Myocyte (in vitro differentiated cells): ENCODE results near the gene OPA1. TPM values are rescaled to one million over a fixed set of nuclear protein-coding genes. Genes with fewer than 3 reads are reported as not detected.

Experiments used
- DNase-seq: peaks from one replicate; pipeline ENCODE4 v3.0.0-alpha.2; 2012; ENCODE audit warnings: low read depth
- total RNA-seq: library from RNA; depleted of rRNA; stranded (reverse); fragments of >200 nt; gene quantifications from 2 replicates; pipeline ENCODE4 v1.2.3, GENCODE V29; 2014

The OPA1 gene
- total RNA-seq, 1 donor from 2014 or later, result 76.0 TPM

DNA sequence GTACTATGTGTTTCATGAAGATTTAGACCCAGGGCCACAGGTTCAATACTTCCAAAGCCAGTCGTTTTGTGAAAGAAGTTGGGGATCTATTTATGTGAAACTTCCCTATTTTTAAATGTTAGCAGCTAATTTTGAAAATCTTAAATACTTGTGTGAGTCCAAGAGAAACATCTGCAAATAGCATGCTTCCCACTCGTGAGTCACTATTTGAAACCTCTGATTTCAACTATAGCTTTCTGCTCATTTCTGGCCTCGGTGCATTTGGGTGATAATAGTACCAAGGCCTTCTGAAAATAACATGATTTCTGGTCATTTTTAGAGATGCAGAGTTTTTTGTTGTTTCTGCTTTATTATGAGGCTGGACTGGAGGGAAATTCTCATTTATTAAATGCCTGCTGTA is 110.0 kb downstream of the OPA1 start:
- peak; percentile 7 for DNase-seq

DNA sequence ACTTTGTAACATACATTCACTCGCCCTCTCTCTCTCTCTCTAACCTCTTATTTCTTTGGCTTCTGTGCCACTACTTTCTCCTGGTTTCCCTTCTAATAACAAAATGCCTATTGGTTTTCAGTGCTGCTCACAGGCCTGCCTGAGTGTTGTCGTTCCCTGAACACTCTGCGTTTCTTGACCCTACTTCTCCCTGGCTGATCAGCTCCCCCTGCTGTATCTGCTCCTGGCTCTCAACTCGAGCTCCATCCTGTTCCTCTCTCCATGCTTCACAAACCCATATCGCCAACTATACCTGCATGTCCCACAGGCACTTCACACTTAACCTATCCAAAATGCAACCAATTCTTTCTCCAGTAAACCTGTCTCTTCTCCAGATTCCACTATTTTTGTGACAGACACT is 111.4 kb downstream of the OPA1 start:
- no peak for DNase-seq

DNA sequence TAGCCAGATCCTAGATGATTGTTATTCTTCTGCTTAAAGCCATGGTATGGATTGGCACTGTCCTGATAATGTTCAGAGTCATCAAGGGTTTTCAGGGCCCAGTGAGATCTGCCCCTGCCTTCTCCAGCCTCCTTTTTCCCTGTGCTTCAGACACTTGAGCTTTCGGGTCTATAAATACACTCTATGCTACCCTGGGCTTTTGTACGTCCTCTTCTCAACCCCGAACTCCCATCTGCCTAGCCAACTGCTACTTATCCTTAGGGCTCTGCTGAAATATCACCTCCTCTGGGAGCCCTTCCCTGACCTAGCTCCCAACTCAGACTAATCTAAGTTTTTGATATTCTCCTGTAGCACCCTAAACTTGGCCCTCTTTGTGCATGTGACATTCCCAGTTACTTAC is 115.3 kb downstream of the OPA1 start:
- DNase-seq, result peak; percentile 6

- no peak for DNase-seq
These were observed 117.5 kb downstream of the OPA1 start for GRCh38 chr3:193710286-193711165.

DNA sequence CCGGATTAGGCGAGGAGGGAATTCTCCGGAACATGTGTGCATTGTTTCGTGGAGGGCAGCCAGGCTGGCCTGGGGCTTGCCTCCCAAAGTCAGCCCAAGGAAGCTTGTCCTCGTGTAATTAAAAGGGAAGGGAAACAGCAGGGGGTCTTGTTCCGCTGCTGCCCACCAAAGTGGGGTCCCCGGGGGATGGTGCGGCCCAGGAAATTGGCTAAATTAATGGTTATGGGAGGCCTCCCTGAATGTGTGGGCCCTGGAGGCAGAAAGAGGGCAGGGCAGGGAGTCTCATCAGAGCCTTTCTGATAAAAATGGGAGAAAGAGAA is 118.1 kb downstream of the OPA1 start:
- DNase-seq, result no peak

DNA sequence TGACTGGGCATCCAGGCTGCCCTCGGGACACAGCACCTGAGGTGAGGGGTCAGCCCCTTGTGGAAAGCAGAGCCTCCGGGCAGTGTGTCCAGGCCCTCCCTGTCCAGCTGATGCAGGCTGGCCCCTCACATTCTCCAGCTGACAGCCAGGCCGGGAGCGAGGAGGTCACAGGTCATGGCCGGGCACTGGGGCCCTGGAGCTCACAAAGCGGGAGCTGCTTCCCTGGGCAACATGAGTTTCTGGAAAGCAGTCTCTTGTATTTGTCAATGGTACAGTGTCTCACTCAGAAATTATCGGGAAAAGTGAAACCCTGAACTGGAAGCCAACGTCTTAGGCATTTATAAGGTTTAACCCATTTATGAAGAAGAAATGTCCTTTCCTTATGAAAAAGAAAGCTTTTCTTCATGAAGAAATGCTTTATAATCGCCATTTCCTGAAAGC is 118.5 kb downstream of the OPA1 start:
- no peak for DNase-seq

DNA sequence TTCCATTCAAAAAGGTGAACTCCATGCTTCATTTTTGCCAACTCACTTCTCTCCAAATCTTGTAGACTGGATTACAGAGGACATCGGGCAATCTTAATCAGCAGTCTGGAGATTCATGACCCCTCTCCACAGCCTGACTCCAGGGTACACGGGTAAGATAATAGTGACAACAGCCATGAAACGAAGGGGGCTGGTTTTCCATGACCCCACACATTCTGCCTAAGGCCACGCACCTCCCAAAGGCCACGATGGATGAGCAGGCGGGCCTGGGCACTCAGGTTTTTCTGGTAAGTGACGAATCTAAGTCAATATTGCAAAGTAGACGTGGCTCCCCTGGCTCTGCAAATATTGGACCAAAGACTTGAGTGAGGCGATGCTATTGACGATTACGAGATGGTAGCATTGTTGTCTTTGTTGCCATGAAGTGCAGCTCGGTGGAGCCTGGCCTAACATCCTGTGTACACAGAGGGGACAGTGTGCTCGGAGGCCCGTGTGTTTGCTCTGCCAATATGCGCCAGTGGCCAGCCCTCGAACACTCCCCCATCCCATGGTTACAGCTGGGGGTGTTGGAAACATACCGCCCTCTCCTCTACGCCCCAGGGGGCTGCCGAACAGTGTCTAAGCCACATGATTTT is 119.1 kb downstream of the OPA1 start:
- DNase-seq, result no peak

GRCh38 chr3:193712938-193713337 is 119.9 kb downstream of the OPA1 start:
- DNase-seq, result no peak

GRCh38 chr3:193714523-193715137 is 121.6 kb downstream of the OPA1 start:
- DNase-seq, result no peak

DNA sequence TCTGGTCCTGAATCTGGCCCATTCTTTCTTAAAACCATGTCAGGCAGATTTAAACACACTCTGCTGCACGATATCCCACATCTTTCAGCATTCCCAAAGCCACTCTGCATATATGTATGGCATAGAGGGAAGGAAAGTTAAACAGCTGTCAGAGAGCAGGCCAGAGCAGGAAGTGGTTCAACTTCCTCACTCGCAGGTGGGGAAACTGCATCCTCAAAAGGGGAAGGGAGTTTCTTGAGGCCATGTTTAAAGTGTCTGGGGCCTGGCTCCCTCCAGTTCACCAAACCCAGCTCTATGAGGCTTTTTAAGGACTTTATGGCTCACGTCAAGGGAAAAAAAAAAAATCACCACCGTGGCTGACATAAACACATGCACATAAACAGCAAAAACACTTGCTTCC is 123.1 kb downstream of the OPA1 start:
- DNase-seq, result no peak

DNA sequence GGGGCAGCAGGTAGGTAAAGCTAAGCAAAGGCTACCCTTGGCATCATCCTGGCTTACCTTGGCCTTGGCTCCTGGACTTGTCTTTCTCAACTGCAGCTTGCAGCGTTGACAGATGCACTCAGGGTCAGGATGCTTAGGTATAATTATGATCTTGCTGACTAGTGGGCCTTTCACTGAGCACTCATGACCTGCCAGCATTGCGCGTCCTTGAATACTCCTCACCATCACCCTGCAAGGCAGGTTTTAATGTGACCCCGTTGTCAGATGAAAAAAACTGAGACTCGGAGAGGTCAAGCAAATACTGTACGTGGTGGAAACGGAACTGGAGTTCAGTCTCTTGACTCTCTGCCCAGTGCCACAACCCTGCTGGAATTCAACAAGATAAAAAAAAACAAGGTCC is 126.7 kb downstream of the OPA1 start:
- no peak for DNase-seq

GRCh38 chr3:193720169-193720568 is 127.2 kb downstream of the OPA1 start:
- no peak for DNase-seq

GRCh38 chr3:193722566-193722965 is 129.6 kb downstream of the OPA1 start:
- no peak for DNase-seq

GRCh38 chr3:193727089-193727488 is 134.1 kb downstream of the OPA1 start:
- no peak for DNase-seq

DNA sequence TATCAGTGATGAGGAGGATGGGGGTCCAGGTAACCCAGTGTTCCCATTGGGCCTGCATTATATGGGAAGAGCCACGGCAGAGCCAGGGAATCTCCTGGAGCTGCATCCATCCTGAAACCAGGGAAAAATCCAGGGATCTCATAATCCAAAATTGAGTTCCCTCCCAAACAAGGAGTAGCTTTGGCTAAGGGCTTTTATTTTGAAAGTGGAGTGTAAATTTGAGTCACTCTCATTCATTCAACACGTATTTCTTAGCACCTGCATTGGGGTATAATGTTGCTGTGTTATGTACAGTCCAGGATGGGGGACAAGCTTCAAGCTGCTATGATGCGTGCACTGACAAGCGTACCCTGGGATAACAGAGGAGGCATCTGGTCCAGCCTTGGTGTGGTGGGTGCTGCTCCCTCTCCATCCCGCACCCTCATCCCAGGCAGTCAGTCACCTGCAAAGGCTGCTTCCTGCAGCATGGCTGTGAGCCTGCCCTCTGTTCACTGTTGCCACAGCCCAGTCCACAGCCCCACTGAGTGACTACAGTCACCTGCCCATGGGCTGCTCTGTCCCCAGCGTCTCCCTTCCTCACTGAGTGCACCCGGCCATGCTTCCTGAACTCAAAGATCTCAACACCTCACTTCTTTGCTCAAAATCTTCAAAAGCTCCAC is 135.6 kb downstream of the OPA1 start:
- DNase-seq, result no peak

- no peak for DNase-seq
These were observed 136.1 kb downstream of the OPA1 start for GRCh38 chr3:193729088-193729465.

DNA sequence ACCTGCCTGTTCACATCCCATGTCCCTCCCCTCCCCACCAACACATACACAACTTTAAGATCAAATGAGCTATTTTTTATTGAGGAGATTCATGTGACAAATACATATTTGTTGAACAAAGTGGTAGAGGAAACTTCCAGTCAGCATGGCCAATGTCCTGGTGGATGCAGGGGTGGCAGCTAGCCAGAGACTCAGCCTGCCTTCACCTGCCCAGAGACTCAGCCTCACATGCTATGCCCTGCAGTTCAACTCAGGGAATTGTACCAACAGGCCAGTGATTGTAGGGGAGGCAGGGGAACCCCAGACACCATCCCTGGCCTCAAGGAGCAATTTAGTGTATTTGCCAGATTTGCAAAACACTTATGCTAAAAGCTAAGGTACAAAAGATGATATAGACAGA is 136.6 kb downstream of the OPA1 start:
- DNase-seq, result no peak

DNA sequence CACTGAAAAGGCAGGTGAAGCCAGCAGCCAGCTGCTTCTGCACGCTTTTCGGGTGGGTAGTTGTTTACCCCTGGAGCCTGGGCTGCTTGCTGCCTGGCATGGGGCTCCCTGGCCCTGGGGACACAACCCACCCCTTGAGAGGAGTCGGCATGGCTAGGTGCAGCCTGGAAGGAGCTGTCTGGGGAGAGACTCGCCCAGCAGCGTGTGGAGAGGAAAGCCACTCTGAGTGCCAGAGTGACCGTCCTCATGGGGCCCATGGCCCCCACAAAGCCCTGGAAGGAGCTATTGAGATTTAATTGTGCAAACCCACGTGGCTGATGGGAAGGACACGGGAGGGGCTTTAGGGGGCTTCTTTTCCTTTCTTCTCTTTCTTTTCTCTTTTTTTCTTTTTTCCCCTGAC is 137.5 kb downstream of the OPA1 start:
- DNase-seq, result no peak

DNA sequence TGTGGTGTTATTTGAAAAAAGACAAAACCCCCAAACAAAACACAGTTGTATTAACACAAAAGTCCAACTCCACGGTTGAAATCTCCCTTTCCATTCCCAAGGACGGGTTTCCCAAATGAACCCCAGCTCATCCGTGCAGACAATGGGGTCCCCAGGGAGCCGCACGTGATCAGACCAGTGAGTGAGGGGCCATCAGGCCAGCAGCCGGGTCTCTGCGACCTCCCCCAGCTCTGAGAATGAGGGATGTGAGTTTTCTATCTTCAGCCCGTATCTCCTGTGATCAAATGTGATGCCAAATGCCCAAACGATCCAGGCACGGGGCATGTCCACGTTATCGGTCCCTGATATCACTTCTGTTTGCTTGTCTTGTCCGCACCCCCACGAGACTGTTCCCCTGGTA is 138.0 kb downstream of the OPA1 start:
- DNase-seq, result no peak

DNA sequence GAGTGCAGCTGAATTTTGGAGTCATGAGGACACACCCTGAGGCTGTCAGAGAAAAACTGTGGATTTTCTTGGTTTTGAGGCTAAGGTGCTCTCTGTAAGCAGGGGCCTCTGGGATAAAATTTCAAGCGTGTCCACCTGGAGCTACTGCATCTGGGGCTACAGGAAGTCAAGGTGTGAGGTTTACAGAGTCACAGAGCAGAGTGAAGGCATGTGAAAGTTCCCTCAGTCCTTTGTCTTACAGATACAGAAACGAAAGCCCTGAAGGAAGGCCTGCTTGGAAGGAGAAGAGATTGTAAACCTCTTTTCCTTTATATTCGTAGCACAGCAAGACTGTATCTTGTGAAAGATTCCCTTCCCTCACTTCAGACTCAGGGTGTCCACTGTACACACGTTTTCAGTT is 138.6 kb downstream of the OPA1 start:
- no peak for DNase-seq

DNA sequence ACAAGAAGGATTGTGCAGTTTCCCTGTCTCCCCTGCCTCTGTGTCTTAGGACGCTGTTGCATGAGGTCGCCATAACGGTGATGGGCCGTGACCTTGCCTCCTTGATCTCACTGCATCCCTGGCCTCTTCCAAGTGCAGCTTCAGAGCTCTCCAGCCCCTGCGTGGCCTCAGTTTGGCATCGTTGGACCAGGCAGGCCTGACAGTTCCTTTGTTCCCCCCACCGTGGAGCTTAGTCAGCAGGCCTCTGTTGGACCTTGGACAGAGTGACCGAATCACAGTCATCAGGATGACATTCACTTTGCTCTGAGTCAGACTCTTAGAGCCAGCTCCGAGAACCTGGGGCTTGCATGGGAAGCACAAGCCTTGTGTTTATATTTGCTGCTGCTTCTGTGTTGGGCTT is 139.4 kb downstream of the OPA1 start:
- DNase-seq, result peak; percentile 2

- no peak for DNase-seq
These were observed 139.8 kb downstream of the OPA1 start for GRCh38 chr3:193732827-193733226.
